ENCODE results near the gene ISG20.

ISG20 gene

DNA sequence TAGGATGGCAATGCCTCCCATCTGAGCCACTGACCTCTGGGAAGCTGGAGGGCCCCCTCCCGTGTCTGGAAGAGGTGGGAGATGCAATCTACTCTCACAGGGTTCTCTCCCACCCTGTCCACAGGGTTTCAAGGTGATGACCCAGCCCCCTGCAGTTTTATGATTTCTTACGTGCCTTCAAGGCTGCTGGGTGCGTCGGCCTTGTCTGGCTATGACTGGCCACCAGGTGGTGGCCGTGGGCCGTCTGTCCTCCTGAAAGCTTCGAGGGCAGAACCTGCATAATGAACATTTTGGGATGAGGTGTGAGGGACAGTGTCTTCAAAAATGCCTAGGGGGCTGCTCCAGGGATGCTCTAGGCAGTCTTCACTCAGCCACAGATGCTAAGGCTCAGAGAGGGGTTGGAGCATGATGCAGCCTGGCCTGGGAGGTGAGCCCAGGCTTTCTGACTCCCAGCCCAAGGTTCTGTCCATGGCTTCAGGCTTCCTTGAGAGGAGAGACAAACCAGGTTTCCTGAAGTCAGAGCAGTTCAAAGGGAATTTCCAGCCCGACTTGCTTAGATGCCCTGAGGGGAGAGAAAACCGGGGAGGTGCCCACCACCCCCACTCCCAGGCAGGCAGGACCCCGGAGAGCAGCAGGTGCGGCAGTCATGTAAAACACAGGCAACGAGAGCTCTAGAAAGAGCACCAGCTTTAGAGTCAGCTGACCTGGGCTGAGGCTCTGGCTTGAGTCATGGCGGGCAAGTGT lies 18.7 kb downstream of the ISG20 start:
- Histone ChIP-seq H3K4me1 (ENCODE audit: insufficient read depth, low read length) (no peaks in the 10 kb centered on the region; the same call in 1 of the 2 replicates), H3K4me3 (ENCODE audit: low read length) (no peak overlapping the region), H3K27ac (ENCODE audit: low read depth, low read length) (no peak overlapping the region), H3K9ac (ENCODE audit: low read depth, low read length) (no peak overlapping the region), H3K9me3 (ENCODE audit: insufficient read depth, low read depth, low read length) (0 out of 2 replicates have a peak, but pooled peaks cover 3% of the 10 kb centered on the region), H3K36me3 (ENCODE audit: insufficient read depth, low read length) (no peaks in the 10 kb centered on the region), H3K27me3 (ENCODE audit: insufficient read depth, low read length) (no peaks in the 10 kb centered on the region)
- 41% methylated on average over 13 of the region's 13 CpGs for WGBS

DNA sequence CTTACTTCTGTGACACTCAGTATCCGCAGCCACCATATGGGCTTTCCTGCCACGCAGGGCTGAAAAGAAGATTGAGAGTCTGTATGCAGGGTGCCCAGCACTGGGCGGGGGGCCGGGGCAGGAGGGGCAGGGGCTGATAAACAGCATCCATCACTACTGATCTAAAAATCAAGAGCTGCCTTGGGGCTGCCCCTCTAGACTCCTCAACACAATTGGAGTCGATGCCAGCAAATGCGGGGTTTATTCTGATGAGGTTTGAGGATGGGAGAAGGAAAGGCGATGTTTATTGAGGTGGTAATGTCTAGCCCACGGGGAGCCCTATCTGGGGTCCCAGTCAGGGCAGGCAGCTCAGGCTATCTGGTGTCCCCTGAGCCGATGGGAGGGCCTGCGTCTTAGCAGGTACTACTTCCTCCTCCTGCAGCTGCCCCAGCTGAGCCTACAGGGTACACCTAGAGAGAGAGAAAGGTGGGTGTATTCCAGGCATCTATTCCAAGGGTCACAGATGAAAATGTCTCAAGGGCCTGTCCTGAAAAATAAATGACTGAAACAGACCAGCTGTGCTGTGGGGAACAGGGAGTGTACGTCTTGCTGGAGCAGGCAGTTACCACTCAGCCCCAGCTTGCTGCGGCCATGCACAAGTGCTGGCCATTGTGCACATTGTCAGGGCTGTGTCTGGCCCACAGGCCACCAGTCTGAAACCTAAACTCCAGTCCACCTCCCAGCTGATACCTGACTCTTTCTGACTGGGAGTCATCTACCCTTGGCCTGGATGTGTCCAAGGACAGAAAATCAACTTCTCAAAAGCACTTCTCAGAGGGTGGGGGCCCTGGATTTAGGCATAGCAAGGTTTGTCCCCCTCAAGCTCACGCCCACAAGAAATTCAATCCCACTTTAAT lies 19.5 kb downstream of the ISG20 start:
- H3K4me3 ChIP-seq (ENCODE audit: low read length): no peak overlapping the region
- H3K4me1 ChIP-seq (ENCODE audit: insufficient read depth, low read length): no peaks in the 10 kb centered on the region; the same call in 1 of the 2 replicates
- H3K36me3 ChIP-seq (ENCODE audit: insufficient read depth, low read length): no peaks in the 10 kb centered on the region
- H3K27ac ChIP-seq (ENCODE audit: low read depth, low read length): no peak overlapping the region
- WGBS: 87% methylated on average over 13 of the region's 13 CpGs
- H3K9me3 ChIP-seq (ENCODE audit: insufficient read depth, low read depth, low read length): 0 out of 2 replicates have a peak, but pooled peaks cover 3% of the 10 kb centered on the region
- no peak overlapping the region for H3K9ac ChIP-seq (ENCODE audit: low read depth, low read length)
- no peaks in the 10 kb centered on the region for H3K27me3 ChIP-seq (ENCODE audit: insufficient read depth, low read length)

DNA sequence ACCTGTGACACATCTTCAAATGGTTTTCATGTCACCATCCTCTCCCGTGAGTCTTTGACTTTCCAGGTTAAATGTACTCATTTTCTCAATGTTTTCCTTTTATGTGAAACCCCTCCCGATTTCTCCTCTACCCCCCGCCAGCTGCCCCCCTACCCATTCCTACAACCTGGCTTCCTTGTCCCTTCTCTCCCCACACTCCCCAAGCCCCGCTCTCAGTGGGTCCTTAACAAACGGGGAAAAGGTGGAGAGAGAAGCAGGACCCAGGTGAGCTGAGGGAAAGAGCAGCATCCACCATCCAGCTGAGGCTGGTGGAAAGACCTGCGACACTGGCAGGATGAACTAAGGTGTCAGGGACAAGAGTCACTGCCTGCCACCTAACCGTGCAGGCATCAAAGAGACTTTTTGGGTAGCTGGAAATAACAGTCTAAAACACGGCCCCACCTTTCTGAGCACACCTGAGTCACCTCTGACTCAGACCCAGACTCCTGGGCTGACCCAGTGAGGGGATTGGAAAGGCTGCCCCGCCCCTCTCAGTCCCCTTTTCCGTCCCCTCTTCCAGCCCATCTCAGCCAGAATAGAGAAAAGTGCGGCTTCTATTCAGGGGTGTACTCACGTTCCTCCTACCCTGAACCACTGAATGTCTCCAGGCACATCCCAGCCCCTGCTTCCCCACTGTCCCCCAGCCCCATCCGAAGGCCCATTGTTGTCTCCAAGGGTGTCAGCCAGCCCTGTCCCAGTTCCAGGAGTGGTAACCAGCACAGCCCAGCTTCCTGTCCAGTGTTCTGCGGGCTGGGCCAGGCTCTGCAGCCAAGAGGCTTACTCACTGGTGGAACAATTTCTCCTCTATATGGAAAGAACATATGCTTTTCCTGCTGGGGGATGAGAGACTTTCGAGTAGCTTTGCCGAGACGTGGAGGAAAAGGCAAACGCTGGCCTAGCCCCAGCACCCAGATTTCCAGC lies 20.4 kb downstream of the ISG20 start:
- 82% methylated on average over 18 of the region's 18 CpGs for WGBS
- Histone ChIP-seq H3K36me3 (ENCODE audit: insufficient read depth, low read length) (no peaks in the 10 kb centered on the region), H3K27ac (ENCODE audit: low read depth, low read length) (no peak overlapping the region), H3K27me3 (ENCODE audit: insufficient read depth, low read length) (no peaks in the 10 kb centered on the region), H3K9ac (ENCODE audit: low read depth, low read length) (no peak overlapping the region), H3K4me1 (ENCODE audit: insufficient read depth, low read length) (no peaks in the 10 kb centered on the region; the same call in 1 of the 2 replicates), H3K4me3 (ENCODE audit: low read length) (no peak overlapping the region), H3K9me3 (ENCODE audit: insufficient read depth, low read depth, low read length) (0 out of 2 replicates have a peak, but pooled peaks cover 3% of the 10 kb centered on the region)

DNA sequence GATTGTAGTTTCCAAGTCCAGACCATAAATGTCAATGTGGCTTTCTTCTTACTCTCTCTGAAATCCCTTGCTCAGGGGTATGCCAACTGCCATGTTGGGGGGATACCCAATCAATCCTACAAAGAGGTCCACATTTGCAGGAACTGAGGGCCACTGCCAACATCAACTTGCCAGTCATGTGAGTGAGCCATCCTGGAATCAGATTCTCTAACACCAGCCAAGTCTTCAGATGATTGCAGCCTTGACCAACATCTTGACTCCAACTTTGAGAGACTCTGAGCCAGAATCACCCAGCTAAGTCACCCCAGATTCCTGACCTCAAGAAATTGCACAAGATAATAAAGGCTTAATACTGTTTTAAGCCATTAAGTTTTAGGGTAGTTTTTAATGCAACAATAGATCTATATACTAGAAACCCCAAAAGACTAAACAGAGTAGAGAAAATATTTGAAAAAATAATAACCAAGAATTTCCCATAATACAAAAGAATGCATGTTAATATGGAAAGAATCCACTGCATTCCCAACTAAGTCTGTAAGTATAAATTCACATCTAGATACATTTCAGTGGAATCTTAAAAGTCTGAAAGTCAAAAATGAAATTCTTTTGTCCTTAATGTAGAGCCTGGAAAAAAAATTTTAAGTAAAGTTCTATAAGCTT lies 22.4 kb downstream of the ISG20 start:
- Histone ChIP-seq H3K27ac (ENCODE audit: low read depth, low read length) (no peak overlapping the region), H3K4me1 (ENCODE audit: insufficient read depth, low read length) (no peaks in the 10 kb centered on the region; the same call in 1 of the 2 replicates), H3K4me3 (ENCODE audit: low read length) (no peak overlapping the region), H3K9ac (ENCODE audit: low read depth, low read length) (no peak overlapping the region), H3K27me3 (ENCODE audit: insufficient read depth, low read length) (no peaks in the 10 kb centered on the region), H3K9me3 (ENCODE audit: insufficient read depth, low read depth, low read length) (0 out of 2 replicates have a peak, but pooled peaks cover 3% of the 10 kb centered on the region), H3K36me3 (ENCODE audit: insufficient read depth, low read length) (no peaks in the 10 kb centered on the region)

DNA sequence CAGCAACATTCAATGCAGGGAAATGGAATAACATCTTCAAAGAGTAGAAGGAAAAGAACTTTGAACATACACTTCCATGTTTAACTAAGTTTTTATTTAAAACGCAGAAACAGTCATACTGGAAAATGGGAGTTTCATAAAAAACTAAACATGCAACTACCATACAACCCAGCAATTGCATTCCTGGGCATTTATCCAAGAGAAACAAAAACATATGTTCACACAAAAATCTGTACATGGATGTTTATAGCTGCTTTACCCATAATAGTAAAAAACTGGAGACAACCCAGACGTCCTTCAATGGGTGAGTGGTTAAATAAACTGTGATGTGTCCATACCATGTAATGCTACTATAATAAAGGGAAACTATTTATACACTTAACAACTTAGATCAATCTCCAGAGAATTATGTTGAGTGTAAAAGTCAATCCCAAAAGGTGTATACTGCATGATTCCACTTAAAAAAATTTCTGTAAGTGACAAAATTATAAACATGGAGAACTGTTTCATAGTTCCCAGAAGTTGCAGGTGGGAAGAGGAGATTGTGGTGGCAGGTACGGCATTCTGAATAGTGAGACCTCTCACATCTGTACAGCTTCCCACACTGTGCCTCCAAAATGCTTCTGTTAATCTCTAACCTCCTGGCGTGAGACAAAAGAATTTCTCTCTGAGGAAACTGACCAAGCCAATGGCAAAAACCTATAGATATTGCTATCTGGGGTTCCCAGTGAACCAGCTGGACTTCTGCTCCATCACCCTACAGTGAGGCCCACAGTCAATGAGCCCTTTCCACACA lies 23.1 kb downstream of the ISG20 start:
- Histone ChIP-seq H3K4me1 (ENCODE audit: insufficient read depth, low read length) (no peaks in the 10 kb centered on the region; the same call in 1 of the 2 replicates), H3K36me3 (ENCODE audit: insufficient read depth, low read length) (no peaks in the 10 kb centered on the region), H3K9ac (ENCODE audit: low read depth, low read length) (no peak overlapping the region), H3K27me3 (ENCODE audit: insufficient read depth, low read length) (no peaks in the 10 kb centered on the region), H3K9me3 (ENCODE audit: insufficient read depth, low read depth, low read length) (0 out of 2 replicates have a peak, but pooled peaks cover 3% of the 10 kb centered on the region), H3K4me3 (ENCODE audit: low read length) (no peak overlapping the region), H3K27ac (ENCODE audit: low read depth, low read length) (no peak overlapping the region)
- 98% methylated on average over 3 of the region's 4 CpGs for WGBS

DNA sequence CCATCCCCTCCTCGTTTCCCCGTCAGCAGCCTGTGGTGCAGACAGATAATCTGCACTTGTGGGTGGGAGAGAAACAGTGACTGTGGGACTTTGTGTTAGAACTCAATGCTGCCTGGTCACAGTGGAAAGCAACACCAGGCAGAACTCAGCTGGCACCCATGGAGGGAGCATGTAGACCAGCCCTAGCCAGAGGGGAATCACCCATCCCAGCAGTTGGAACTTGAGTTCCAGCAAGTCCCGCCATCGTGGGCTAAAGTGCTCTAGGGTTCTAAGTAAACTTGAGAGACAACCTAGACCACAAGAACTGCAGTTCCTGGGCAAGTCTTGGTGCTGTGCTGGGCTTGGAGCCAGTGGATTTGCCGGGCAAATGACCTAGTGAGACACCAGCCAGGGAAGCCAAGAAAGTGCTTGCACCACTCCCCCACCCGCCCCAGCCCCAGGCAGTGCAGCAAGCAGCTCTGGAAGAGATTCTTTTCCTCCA lies 24.4 kb downstream of the ISG20 start:
- no peaks in the 10 kb centered on the region for H3K36me3 ChIP-seq (ENCODE audit: insufficient read depth, low read length)
- H3K4me3 ChIP-seq (ENCODE audit: low read length): no peak overlapping the region
- no peaks in the 10 kb centered on the region for H3K27me3 ChIP-seq (ENCODE audit: insufficient read depth, low read length)
- no peak overlapping the region for H3K9ac ChIP-seq (ENCODE audit: low read depth, low read length)
- H3K27ac ChIP-seq (ENCODE audit: low read depth, low read length): no peak overlapping the region
- WGBS: 88% methylated on average over 6 of the region's 6 CpGs
- H3K9me3 ChIP-seq (ENCODE audit: insufficient read depth, low read depth, low read length): 0 out of 2 replicates have a peak, but pooled peaks cover 3% of the 10 kb centered on the region
- no peaks in the 10 kb centered on the region for H3K4me1 ChIP-seq (ENCODE audit: insufficient read depth, low read length)

DNA sequence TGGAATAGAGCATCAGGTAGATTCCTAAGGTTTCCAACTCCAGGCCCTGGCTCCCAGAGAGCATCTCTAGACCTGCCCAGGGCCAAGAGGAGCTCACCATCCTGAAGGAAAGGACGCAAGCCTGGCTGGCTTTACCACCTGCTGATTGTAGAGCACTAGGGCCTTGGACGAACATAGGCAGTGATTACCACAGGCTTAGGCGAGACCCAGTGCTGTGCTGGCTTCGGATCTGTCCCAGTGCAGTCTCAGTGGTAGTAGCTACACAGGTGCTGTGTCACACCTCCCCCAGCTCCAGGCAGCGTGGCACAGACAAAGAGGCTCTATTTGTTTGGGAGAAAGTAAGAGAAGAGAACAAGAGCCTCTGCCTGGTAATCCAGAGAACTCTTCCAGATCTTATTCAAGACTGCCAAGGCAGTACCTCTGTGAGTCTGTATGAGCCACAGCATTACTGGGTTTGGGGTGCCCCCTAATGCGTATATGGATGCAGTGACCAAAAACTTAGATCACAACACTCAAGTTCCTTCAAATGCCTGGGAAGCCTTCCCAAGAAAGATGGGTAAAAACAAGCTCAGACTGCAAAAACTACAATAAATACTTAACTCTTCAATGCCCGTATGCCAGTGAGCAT lies 25.4 kb downstream of the ISG20 start:
- H3K4me1 ChIP-seq (ENCODE audit: insufficient read depth, low read length): no peaks in the 10 kb centered on the region
- H3K9me3 ChIP-seq (ENCODE audit: insufficient read depth, low read depth, low read length): 0 out of 2 replicates have a peak, but pooled peaks cover 3% of the 10 kb centered on the region
- H3K27me3 ChIP-seq (ENCODE audit: insufficient read depth, low read length): no peaks in the 10 kb centered on the region
- H3K36me3 ChIP-seq (ENCODE audit: insufficient read depth, low read length): no peaks in the 10 kb centered on the region
- WGBS: 81% methylated on average over 7 of the region's 7 CpGs
- no peak overlapping the region for H3K27ac ChIP-seq (ENCODE audit: low read depth, low read length)
- H3K9ac ChIP-seq (ENCODE audit: low read depth, low read length): no peak overlapping the region
- no peak overlapping the region for H3K4me3 ChIP-seq (ENCODE audit: low read length)

DNA sequence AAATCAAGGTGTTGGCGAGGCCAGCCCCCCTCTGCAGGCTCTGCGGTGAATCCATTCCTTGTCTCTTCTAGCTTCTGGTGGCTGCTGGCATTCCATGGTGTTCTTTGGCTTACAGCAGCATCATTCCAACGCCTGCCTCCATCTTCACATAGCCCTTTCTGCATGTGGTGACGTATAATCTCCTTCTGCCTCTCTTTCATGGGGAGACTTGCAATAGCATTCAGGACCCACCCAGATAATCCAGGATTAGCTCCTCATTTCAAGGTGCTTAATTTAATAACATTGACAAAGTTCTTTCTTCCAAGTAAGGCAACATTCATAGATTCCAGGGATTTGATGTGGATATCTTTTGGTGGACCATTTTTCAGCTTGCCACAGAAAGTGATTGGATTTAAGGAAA lies 35.8 kb downstream of the ISG20 start:
- Histone ChIP-seq H3K4me3 (ENCODE audit: low read length) (no peak overlapping the region), H3K27ac (ENCODE audit: low read depth, low read length) (no peak overlapping the region), H3K9me3 (ENCODE audit: insufficient read depth, low read depth, low read length) (no peaks in the 10 kb centered on the region), H3K9ac (ENCODE audit: low read depth, low read length) (no peak overlapping the region), H3K27me3 (ENCODE audit: insufficient read depth, low read length) (no peaks in the 10 kb centered on the region; the same call in 1 of the 2 replicates), H3K4me1 (ENCODE audit: insufficient read depth, low read length) (no peaks in the 10 kb centered on the region), H3K36me3 (ENCODE audit: insufficient read depth, low read length) (no peaks in the 10 kb centered on the region)
- 68% methylated on average over 4 of the region's 4 CpGs for WGBS

DNA sequence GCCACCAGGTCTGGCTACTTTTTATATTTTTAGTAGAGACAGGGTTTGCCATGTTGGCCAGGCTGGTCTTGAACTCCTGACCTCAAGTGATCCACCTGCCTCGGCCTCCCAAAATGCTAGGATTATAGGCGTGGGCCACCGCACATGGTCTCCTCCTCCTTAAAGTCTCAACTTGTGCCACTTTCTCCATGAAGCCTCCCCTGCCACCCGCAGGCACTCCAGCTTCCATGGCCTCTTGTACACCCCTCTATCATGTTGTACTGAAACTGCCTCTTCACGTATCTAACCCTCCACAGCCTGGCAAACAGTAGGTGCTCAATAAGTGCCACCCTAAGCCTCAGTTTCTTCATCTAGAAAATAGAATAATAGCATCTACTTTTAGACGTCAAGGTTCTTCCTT lies 39.9 kb downstream of the ISG20 start:
- Histone ChIP-seq H3K27ac (ENCODE audit: low read depth, low read length) (no peak overlapping the region), H3K9me3 (ENCODE audit: insufficient read depth, low read depth, low read length) (no peaks in the 10 kb centered on the region), H3K4me1 (ENCODE audit: insufficient read depth, low read length) (no peaks in the 10 kb centered on the region), H3K9ac (ENCODE audit: low read depth, low read length) (no peak overlapping the region), H3K36me3 (ENCODE audit: insufficient read depth, low read length) (no peaks in the 10 kb centered on the region), H3K4me3 (ENCODE audit: low read length) (no peak overlapping the region), H3K27me3 (ENCODE audit: insufficient read depth, low read length) (no peaks in the 10 kb centered on the region)
- WGBS: 84% methylated on average over 6 of the region's 6 CpGs

Data from HUES64 (cell line).